ENCODE data around the gene DCAF4.
A peak's percentile ranks its signal among the peaks of the same experiment; 100 is the strongest.

The DCAF4 gene

DNA sequence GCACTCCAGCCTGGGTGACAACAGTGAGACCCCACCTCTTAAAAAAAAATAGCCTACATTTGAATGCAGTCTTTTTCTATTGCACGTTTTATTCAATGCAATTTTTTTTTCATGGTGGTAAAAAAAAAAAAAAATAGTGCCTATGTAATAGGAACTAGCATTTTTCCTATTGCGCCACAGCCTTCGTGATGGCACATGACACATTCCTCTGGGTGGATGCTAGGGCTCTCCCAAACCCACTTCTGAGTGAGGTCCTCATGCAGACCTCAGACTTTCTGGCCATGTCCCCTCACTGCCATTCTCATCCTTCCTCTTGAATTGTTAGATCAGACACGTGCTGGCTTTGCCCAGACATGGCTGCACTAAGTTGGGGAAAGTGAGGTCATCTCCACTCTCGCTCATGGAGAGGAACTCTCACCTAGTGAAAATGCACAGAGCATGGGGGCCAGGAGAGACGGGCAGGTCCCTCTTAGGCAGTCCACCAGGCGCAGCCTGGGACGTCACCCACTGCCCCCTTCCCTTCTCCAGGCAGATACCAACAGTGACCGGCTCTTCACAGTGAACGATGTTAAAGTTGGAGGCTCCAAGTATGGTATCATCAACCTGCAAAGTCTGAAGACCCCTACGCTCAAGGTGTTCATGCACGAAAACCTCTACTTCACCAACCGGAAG lies 19.2 kb downstream of the DCAF4 start:
- TF ChIP-seq, protein P1, sequence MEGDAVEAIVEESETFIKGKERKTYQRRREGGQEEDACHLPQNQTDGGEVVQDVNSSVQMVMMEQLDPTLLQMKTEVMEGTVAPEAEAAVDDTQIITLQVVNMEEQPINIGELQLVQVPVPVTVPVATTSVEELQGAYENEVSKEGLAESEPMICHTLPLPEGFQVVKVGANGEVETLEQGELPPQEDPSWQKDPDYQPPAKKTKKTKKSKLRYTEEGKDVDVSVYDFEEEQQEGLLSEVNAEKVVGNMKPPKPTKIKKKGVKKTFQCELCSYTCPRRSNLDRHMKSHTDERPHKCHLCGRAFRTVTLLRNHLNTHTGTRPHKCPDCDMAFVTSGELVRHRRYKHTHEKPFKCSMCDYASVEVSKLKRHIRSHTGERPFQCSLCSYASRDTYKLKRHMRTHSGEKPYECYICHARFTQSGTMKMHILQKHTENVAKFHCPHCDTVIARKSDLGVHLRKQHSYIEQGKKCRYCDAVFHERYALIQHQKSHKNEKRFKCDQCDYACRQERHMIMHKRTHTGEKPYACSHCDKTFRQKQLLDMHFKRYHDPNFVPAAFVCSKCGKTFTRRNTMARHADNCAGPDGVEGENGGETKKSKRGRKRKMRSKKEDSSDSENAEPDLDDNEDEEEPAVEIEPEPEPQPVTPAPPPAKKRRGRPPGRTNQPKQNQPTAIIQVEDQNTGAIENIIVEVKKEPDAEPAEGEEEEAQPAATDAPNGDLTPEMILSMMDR (IDR thresholded peaks at IDR 0.05; ENCODE audit: poor library complexity, severe bottlenecking), result no peak
- Histone ChIP-seq H3K9me3 (ENCODE audit: severe bottlenecking) (no peaks in the 10 kb centered on the region), H3K27ac (ENCODE audit: poor library complexity, severe bottlenecking) (no peak overlapping the region), H3K27me3 (ENCODE audit: insufficient read depth, poor library complexity, severe bottlenecking) (no peaks in the 10 kb centered on the region), H3K4me3 (ENCODE audit: severe bottlenecking) (no peak overlapping the region), H3K36me3 (ENCODE audit: low read depth) (peaks cover 52% of the 10 kb centered on the region), H3K4me1 (ENCODE audit: insufficient read depth, poor library complexity, severe bottlenecking) (no peaks in the 10 kb centered on the region)
- ATAC-seq (ENCODE audit: low read depth), result no peak
- DNase-seq (ENCODE audit: low spot score), result no peak

DNA sequence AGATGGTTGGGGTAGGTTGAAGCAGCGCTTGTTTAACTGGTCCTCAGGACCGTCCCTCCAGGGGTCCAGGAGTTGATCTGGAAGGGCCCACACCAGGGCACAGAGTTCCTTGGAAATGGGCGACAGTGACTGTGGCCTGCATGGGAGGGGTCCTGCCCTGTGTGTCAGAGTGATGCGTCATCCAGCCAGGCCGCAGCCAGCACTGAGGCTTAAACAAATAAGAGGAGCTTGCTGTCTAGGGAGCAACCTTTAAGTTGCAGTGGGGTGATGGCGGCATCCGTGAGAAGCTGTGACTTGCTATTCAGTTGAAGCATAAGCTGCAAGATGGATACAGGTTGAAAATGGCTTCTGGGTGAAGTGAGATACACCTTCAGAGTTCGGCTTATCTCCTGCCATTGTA lies 20.2 kb downstream of the DCAF4 start:
- Histone ChIP-seq H3K9me3 (ENCODE audit: severe bottlenecking) (no peaks in the 10 kb centered on the region), H3K27me3 (ENCODE audit: insufficient read depth, poor library complexity, severe bottlenecking) (no peaks in the 10 kb centered on the region), H3K4me1 (ENCODE audit: insufficient read depth, poor library complexity, severe bottlenecking) (no peaks in the 10 kb centered on the region), H3K27ac (ENCODE audit: poor library complexity, severe bottlenecking) (no peak overlapping the region), H3K36me3 (ENCODE audit: low read depth) (peaks cover 43% of the 10 kb centered on the region), H3K4me3 (ENCODE audit: severe bottlenecking) (no peak overlapping the region)
- no peak for ATAC-seq (ENCODE audit: low read depth)
- no peak for DNase-seq (ENCODE audit: low spot score)
- TF ChIP-seq, protein P1 (IDR thresholded peaks at IDR 0.05; ENCODE audit: poor library complexity, severe bottlenecking), result no peak

DNA sequence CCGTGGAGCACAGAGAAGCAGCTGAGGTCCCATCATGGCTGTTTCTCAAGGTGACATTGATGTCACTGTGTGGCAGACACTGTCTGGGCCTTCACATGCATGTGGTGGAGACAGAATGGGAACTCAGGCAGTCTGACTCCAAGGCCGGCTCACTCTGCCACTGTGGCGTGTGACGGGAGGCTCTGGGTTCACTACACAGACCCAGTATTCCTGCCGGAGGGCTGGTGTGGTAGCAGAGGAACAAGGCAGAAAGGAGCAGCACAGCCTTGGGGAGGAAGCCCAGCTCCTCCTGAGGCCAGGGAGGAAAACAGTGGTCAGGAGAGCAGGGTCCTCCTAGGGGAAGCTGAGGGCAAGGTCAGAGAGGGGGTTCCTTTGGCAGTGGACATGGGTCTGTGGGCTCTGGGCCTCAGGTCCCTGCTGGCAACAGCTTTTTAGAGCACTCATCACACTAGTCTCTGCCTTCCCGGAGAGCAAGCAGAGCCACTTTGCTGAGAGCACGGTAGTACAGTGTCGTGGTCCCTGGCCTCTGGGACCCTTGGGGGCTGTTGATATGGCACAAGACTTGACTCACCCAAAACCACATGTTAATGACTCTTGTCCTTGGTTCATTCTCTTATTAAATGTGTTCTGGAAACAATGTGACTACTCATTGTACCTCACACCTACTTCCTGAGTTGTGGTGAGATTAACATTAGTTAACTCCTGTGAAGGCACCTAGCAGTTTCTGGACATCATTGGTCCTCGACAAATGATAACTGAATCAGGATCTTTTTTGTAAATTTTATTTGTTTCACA lies 21.3 kb downstream of the DCAF4 start:
- ATAC-seq (ENCODE audit: low read depth) (no peak), DNase-seq (ENCODE audit: low spot score) (no peak)
- Histone ChIP-seq H3K4me3 (ENCODE audit: severe bottlenecking) (no peak overlapping the region), H3K9me3 (ENCODE audit: severe bottlenecking) (no peaks in the 10 kb centered on the region), H3K36me3 (ENCODE audit: low read depth) (peaks cover 32% of the 10 kb centered on the region), H3K4me1 (ENCODE audit: insufficient read depth, poor library complexity, severe bottlenecking) (no peaks in the 10 kb centered on the region), H3K27ac (ENCODE audit: poor library complexity, severe bottlenecking) (no peak overlapping the region), H3K27me3 (ENCODE audit: insufficient read depth, poor library complexity, severe bottlenecking) (no peaks in the 10 kb centered on the region)
- TF ChIP-seq, protein P1 (IDR thresholded peaks at IDR 0.05; ENCODE audit: poor library complexity, severe bottlenecking), result no peak

DNA sequence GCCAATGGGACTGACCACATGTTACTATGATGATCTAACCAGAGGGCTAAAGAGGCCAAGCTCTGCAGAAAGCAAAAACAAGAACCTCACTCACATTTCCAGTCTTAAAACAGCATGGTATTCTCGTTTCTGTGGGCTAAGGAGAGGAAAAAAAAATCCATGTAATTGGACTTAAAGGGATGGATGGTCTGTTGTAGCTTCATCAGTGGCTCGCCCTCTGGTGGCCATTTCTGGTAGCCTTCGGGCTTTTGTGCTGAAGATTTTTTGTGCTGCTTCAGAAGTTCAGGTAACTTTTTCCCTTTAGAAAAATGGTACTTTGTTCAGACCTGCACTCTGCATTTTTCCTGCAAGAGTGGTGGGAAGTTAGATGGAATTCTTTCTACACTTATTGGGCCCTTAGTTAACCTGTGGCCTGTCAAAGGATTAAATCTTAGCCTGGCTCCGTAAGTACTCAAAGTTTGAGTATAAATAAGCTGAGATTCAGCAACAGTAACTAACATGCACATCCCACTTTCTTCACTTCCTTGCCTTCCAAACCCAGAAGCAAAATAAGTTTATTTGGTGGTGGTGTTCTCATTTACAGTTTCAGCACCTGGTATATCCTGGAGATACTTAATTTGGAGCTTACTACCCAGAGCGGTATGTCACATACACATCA lies 22.3 kb downstream of the DCAF4 start:
- ATAC-seq (ENCODE audit: low read depth) (peak; percentile 62), DNase-seq (ENCODE audit: low spot score) (no peak)
- Histone ChIP-seq H3K9me3 (ENCODE audit: severe bottlenecking) (no peaks in the 10 kb centered on the region), H3K27ac (ENCODE audit: poor library complexity, severe bottlenecking) (no peak overlapping the region), H3K4me3 (ENCODE audit: severe bottlenecking) (no peak overlapping the region), H3K36me3 (ENCODE audit: low read depth) (peaks cover 26% of the 10 kb centered on the region), H3K4me1 (ENCODE audit: insufficient read depth, poor library complexity, severe bottlenecking) (no peaks in the 10 kb centered on the region), H3K27me3 (ENCODE audit: insufficient read depth, poor library complexity, severe bottlenecking) (no peaks in the 10 kb centered on the region)
- TF ChIP-seq, protein P1 (IDR thresholded peaks at IDR 0.05; ENCODE audit: poor library complexity, severe bottlenecking), result peak; percentile 98

Measured in RWPE2 (cell line).